GM21367 (cell line): Measurements from ENCODE around the gene DHPS.

Source experiments
- ATAC-seq: cut with Tn5 transposase; IDR thresholded peaks from one replicate; pipeline ENCODE4 v1.9.1; 2021; ENCODE audit not compliant: unreplicated experiment

DHPS gene

GRCh38 chr19:12675940-12676339 lies 5.7 kb downstream of the DHPS start:
- no peak for ATAC-seq

GRCh38 chr19:12675399-12675798 lies 6.3 kb downstream of the DHPS start:
- no peak for ATAC-seq

- ATAC-seq, result no peak
These were observed 8.9 kb downstream of the DHPS start for GRCh38 chr19:12672744-12673143.

- ATAC-seq, result no peak
These were observed 11.3 kb downstream of the DHPS start for GRCh38 chr19:12670159-12670928.

GRCh38 chr19:12669270-12670158 lies 12.2 kb downstream of the DHPS start:
- ATAC-seq, result no peak

- no peak for ATAC-seq
These were observed 12.8 kb downstream of the DHPS start for GRCh38 chr19:12668932-12669269.

GRCh38 chr19:12668346-12668745 lies 13.3 kb downstream of the DHPS start:
- no peak for ATAC-seq

- ATAC-seq, result no peak
These were observed 13.9 kb downstream of the DHPS start for GRCh38 chr19:12667731-12668302.

- ATAC-seq, result no peak
These were observed 15.2 kb downstream of the DHPS start, which contains the start of the genes MAN2B1 and WDR83 for GRCh38 chr19:12666265-12667048. Gene MAN2B1, minus strand, starts transcription at chr19:12666742. Its CDS starts 41 bp downstream, at chr19:12666701. Gene WDR83, plus strand, starts transcription at chr19:12666807. Its CDS starts 2,984 bp downstream, at chr19:12669791.

GRCh38 chr19:12665671-12666264 lies 15.9 kb downstream of the DHPS start:
- ATAC-seq, result no peak

- no peak for ATAC-seq
These were observed 16.5 kb downstream of the DHPS start for GRCh38 chr19:12665281-12665573.

GRCh38 chr19:12664406-12665280 lies 17.0 kb downstream of the DHPS start:
- ATAC-seq, result no peak

- ATAC-seq, result no peak
These were observed 20.7 kb downstream of the DHPS start for GRCh38 chr19:12660980-12661379.

GRCh38 chr19:12657966-12658365 lies 23.7 kb downstream of the DHPS start:
- no peak for ATAC-seq

GRCh38 chr19:12656899-12657571 lies 24.6 kb downstream of the DHPS start:
- no peak for ATAC-seq

GRCh38 chr19:12655546-12655945 lies 26.1 kb downstream of the DHPS start:
- ATAC-seq, result no peak

- no peak for ATAC-seq
These were observed 29.5 kb downstream of the DHPS start for GRCh38 chr19:12652219-12652618.

- ATAC-seq, result no peak
These were observed 31.7 kb downstream of the DHPS start for GRCh38 chr19:12649941-12650340.

GRCh38 chr19:12648088-12648487 lies 33.6 kb downstream of the DHPS start:
- no peak for ATAC-seq
